Measurements from ENCODE around the gene SH3RF3.

SH3RF3 gene

DNA sequence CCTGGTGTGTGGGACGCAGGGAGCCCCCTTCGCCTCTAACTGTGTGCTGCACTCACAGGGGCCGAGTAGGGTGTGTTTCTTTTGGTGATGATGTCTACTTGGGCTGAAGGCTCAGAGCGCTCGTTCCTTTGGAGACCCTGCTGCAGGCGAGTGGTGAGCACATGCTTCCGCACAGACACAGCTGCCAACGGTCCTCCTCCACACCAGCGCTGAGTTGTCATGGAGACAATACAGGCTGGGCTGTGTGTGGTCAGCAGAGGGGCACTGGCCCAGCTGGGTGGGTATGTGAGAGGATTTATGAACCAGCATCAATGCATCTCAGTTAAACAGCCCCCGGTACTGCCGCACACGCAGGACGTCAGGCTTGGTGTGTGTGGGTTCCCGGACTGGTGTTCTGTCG, 143.5 kb downstream of the SH3RF3 start:
- no peak for TF ChIP-seq CTCF (IDR thresholded peaks at IDR 0.05; ENCODE audit: insufficient read depth, low read length, poor library complexity, severe bottlenecking)
- no peaks in the 10 kb centered on the region; the same call in 1 of the 2 replicates for H3K27me3 ChIP-seq (replicated peaks; ENCODE audit: control insufficient read depth, insufficient read depth, low read length)
- no peak for DNase-seq (ENCODE audit: extremely low read depth, insufficient read length)

DNA sequence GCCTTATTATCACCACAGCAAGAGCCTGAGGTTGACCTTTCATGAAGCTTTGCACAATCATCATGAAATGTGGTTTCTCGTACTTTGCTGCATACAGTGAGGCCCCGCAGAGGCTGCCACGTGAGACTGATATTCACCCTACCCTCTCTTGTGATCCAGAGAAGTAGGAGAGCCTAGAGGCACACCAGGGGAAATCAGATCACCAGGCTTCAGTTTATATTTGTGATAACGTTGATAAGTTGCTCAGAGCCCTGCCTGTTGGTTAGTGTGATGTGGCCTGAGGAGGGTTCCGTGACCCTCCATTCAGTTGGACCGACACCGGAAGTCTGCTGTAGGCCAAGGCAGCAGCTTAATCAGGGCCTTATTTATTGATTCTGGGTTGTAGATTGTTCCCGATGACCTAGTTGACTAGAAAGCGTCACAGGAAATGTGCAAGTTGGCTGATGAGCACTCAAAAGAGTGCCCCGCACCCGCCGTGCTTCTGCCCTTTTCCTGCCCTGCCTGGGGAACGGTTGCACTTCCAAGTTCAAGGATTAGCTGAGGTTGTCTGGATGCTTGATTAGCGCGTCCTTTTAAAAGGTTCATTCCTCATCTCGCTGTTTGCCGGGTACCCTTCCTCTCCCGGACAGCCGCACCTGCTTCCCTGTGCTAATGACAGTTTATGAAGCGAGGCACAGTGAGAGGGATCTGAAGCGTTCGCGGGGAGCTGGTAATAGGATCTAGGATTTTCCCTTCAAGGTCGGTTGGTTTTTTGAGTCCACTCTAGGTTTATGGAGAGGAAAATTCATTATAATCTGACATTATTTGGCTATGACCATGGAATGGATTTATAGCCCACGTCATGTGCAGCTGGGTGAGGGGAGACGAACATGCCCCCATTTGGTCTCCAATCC, 146.4 kb downstream of the SH3RF3 start:
- no peak for DNase-seq (ENCODE audit: extremely low read depth, insufficient read length)
- H3K36me3 ChIP-seq (ENCODE audit: control insufficient read depth, insufficient read depth, low read length) = no peaks in the 10 kb centered on the region
- H3K4me3 ChIP-seq (replicated peaks; ENCODE audit: low read depth, low read length) = no peak overlapping the region
- TF ChIP-seq CTCF (IDR thresholded peaks at IDR 0.05; ENCODE audit: insufficient read depth, low read length, poor library complexity, severe bottlenecking) = no peak
- no peaks in the 10 kb centered on the region; the same call in 1 of the 2 replicates for H3K27me3 ChIP-seq (replicated peaks; ENCODE audit: control insufficient read depth, insufficient read depth, low read length)

More for the DNA sequence above, 143.5 kb downstream of the SH3RF3 start:
- no peaks in the 10 kb centered on the region for H3K36me3 ChIP-seq (ENCODE audit: control insufficient read depth, insufficient read depth, low read length)
- H3K4me3 ChIP-seq (replicated peaks; ENCODE audit: low read depth, low read length) = no peak overlapping the region

GRCh38 chr2:109277406-109277805, 148.4 kb downstream of the SH3RF3 start:
- Histone ChIP-seq H3K27me3 (replicated peaks; ENCODE audit: control insufficient read depth, insufficient read depth, low read length) (no peaks in the 10 kb centered on the region; the same call in none of the 2 replicates), H3K4me3 (replicated peaks; ENCODE audit: low read depth, low read length) (no peak overlapping the region), H3K36me3 (ENCODE audit: control insufficient read depth, insufficient read depth, low read length) (no peaks in the 10 kb centered on the region)
- no peak for DNase-seq (ENCODE audit: extremely low read depth, insufficient read length)
- TF ChIP-seq CTCF (IDR thresholded peaks at IDR 0.05; ENCODE audit: insufficient read depth, low read length, poor library complexity, severe bottlenecking) = no peak

DNA sequence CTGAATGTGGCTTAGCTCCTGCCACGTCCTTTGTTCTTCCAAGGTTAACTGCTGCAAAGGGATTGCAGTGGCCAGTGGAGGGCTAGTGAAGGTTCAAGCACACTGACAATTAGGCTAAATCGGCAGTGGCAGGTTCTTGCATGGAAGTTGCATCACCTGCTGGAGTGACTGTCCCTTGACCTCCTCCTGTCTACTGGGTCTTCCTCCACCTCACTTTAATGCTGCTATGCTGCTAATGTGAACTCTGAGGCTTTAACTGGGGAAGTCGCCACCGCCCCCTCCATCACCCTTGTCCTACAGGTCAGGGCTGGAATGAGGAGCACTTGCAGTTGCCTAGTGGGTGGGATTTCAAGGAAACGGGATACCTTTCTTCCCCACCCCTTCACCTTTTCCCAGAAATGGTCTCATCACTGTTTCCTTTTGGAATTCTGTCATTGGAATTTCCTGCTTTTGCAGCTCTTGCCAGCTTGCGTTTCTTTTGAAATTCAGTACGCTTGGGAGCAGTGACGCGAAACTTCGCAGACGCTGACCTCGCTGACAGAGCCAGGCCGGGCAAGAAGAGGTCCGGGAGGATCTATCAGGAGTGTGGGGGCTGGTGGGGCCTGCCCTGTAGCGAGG, 150.3 kb downstream of the SH3RF3 start:
- DNase-seq (ENCODE audit: extremely low read depth, insufficient read length) = no peak
- TF ChIP-seq CTCF (IDR thresholded peaks at IDR 0.05; ENCODE audit: insufficient read depth, low read length, poor library complexity, severe bottlenecking) = no peak
- H3K27me3 ChIP-seq (replicated peaks; ENCODE audit: control insufficient read depth, insufficient read depth, low read length) = peaks cover 1% of the 10 kb centered on the region
- H3K36me3 ChIP-seq (ENCODE audit: control insufficient read depth, insufficient read depth, low read length) = no peaks in the 10 kb centered on the region
- H3K4me3 ChIP-seq (replicated peaks; ENCODE audit: low read depth, low read length) = no peak overlapping the region

- TF ChIP-seq CTCF (IDR thresholded peaks at IDR 0.05; ENCODE audit: insufficient read depth, low read length, poor library complexity, severe bottlenecking) = peak; percentile 24
- Histone ChIP-seq H3K27me3 (replicated peaks; ENCODE audit: control insufficient read depth, insufficient read depth, low read length) (peaks cover 1% of the 10 kb centered on the region), H3K36me3 (ENCODE audit: control insufficient read depth, insufficient read depth, low read length) (no peaks in the 10 kb centered on the region), H3K4me3 (replicated peaks; ENCODE audit: low read depth, low read length) (no peak overlapping the region)
- DNase-seq (ENCODE audit: extremely low read depth, insufficient read length) = no peak
Observed at GRCh38 chr2:109280804-109281203, 151.8 kb downstream of the SH3RF3 start.
